ENCODE results near the gene AGPAT3.
"Not testable (repeated sequence)": the region's sequence is repeated elsewhere in the genome, so short reads cannot be mapped to it uniquely, and the experiment has no call there.

The AGPAT3 gene

GRCh38 chr21:43835050-43835449 is 30.0 kb upstream of the AGPAT3 start:
- no peak for DNase-seq

- DNase-seq, result no peak
Observed at GRCh38 chr21:43835861-43836260, 29.2 kb upstream of the AGPAT3 start.

- no peak for DNase-seq
Observed at GRCh38 chr21:43836616-43837015, 28.4 kb upstream of the AGPAT3 start.

DNA sequence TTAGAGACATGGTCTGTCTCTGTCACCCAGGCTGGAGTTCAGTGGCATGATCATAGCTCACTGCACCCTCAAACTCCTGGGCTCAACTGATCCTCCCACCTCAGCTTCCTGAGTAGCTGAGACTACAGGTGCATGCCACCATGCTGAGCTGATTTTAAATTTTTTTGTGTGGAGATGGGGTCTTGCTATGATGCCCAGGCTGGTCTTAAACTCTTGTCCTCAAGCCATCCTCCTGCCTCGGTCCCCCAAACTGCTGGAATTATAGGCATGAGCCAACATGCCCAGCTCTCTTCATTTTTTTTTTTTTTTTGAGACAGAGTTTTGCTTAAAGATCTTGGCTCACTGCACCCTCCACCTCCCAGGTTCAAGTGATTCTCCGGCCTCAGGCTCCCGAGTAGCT is 24.8 kb upstream of the AGPAT3 start:
- no peak for DNase-seq

DNA sequence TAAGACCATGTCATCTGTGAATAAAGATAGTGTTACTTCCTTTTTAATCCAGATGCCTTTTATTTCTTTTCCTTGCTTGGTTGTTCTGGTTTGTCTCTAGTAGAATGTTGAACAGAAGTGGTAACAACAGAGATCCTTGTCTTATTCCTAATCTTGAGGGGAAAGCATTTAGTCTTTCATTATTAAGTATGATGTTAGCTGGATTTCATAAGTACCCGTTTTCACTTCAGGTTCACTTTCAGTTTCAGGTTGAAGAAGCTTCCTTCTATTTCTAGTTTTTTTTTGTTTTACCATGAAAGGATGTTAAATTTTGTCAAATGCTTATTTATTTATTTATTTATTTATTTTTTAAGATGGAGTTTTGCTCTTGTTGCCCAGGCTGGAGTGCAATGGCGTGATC is 22.3 kb upstream of the AGPAT3 start:
- DNase-seq, result no peak

- DNase-seq, result not testable (repeated sequence)
Observed at GRCh38 chr21:43844906-43845305, 20.1 kb upstream of the AGPAT3 start.

GRCh38 chr21:43845386-43845785 is 19.6 kb upstream of the AGPAT3 start:
- DNase-seq, result no peak

DNA sequence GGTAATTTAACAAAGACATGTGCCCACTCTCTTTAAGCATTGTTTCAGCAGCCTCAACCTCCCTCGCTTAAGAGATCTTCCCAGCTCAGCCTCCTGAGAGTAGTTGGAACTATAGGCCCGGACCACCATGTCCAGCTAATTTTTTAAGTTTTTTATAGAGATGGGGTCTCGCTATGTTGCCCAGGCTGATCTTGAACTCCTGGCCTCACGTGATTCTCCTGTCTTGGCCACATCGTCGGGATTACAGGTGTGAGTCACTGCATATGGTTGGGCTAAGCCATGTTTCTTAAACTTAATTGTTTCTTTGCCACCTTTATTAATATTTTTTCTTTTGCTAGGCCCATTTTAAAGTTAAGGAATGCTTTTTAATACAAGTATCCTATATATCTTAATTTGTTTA is 18.6 kb upstream of the AGPAT3 start:
- no peak for DNase-seq

DNA sequence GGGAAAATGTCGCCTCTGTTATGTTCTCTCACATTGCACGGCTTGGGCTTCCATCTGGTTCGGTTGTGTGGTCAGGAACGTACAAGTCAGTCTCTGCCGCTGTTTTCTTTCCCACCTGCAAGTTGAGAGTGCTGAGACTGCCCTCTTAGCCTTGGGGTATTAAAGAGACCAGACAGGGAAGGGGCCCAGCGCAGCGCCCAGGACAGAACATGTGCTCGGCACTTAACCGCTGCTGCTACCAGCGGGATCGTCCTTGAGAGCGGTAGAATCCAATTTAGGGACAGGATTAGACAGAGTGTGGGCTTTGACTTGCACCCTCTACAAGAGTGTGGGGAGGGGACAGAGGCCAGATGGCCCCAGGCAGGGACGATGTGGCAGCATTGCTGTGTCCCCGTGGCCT is 17.7 kb upstream of the AGPAT3 start:
- no peak for DNase-seq

- DNase-seq, result no peak
Observed at GRCh38 chr21:43848771-43849170, 16.3 kb upstream of the AGPAT3 start.

DNA sequence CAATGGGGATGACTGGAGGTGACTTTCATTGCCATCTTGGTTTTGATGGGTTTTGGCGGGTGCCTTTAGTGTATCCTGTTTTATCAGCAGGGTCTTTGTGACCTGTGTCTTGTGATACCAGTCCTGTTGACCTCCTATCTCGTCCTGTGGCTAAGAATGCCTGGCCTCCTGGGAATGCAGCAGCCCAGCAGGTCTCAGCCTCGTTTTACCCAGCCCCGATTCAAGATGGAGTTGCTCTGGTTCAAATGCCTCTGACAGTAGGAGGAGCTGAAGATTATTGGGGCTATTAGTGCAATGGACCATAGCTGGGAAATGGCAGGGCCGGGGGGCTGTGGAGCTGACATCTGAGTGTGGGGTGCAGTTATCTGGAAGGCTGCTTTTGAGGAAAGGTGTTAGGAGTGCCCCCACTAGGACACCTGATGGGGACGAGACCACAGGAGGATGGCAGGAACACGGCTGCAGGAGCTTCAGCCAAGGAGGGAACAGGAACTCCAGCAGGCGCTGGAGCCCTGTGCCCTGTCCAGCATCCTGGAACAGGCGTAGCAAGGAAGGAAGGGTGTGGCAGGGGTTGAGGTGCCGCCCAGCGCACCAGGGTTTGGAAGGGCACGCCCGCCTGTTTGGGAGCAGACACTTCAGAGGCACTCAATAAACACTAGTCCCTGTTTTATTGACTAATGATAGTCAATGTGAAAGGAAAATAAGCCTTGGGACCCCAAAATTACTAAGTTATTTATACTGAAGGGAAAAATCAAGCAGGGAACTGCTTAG is 15.3 kb upstream of the AGPAT3 start:
- no peak for DNase-seq

DNA sequence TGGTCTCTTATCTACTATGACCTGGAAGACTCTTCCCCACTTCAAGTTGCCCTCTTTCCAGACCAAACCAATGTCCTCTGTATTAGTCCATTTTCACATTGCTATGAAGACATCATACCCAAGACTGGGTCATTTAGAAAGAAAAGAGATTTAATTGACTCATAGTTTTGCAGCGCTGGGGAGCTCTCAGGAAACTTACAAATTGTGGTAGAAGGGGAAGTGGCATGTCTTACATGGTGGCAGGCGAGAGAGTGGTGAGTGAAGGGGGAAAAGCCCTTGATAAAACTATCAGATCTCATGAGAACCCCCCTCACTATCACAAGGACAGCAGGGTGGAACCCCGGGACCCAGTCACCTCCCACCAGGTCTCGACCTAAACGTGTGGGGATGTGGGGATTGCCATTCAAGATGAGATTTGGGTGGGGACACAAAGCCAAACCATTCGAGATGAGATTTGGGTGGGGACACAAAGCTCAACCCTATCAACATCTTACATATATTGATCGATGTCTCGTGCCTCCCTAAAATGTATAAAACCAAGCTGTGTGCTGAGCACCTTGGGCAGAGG is 14.2 kb upstream of the AGPAT3 start:
- no peak for DNase-seq

DNA sequence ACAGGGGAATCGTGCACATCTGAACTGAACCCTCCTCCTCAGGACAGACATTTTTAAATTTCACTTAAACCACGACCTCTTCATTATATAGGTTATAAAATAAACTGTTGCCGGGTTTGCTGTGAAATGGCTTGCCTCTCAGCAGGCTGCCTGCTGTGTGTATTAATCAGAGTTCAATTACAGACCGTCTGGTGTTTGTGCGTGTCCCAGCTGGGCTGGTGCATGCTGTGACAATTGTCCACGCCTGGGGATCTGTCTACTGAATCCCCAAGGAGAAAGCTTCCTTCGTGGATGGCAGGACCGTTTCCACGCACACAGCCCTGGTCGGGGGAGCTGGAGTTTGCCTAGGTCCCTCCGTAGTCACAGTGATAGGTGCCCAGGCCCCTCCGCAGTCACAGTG is 13.4 kb upstream of the AGPAT3 start:
- peak; percentile 28 for DNase-seq

GRCh38 chr21:43853851-43854772 is 10.9 kb upstream of the AGPAT3 start:
- DNase-seq, result no peak

GRCh38 chr21:43854773-43855633 is 10.0 kb upstream of the AGPAT3 start:
- DNase-seq, result no peak

DNA sequence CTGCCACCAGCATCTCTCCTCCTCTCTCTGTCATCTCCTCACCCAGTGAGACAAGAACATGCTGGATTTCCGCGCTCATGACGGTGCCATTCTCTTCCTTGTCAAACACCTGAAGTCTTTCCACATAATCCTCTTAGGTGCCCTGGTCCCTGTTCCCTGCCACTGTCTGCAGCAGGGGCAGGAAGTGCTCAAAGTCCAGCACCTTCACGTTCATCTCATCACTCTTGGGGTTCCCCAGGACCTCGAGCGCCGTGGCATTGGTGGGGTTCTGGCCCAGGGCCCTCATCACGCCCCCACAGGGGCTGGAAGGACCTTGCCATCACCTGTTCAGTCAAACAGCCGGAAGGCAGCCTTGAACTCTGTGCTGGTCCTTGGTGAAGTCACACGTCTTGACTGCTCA is 9.1 kb upstream of the AGPAT3 start:
- no peak for DNase-seq

GRCh38 chr21:43858806-43859648 is 6.0 kb upstream of the AGPAT3 start:
- no peak for DNase-seq

- no peak for DNase-seq
Observed at GRCh38 chr21:43859747-43860214, 5.2 kb upstream of the AGPAT3 start.

GRCh38 chr21:43861706-43862105 is 3.3 kb upstream of the AGPAT3 start:
- no peak for DNase-seq

DNA sequence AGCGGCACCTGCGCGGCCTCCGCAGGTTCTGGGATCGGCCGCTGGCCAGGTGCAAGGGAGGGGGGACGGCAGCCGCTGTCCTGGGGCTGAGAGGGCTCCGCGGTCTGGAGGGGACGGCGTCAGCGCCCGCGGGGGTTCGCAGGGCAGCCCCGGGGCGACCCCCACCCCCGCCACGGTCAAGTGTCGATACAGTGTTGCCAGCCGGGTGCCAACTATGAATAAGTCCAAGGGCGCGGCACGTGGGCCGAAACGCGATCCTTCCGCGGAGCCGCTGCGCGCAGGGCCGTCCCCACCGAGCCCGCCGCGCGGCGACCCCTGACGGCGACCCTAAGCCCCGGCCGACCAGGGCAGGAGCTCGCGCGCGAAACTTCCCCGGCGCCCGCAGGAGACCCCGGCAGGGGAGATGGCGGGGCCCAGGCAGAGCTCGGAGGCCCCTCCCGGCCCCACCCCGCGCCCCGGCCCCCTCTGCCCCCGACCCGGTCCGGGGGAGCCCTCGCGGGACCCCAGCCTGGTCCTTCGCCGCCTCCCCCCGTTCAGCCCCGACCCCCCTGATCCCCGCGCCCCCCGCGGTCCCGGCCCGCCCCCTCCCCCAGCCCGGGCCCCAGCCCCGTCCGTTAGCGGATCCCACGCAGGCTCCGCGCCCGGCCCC is 586 bp upstream of the AGPAT3 start:
- no peak for DNase-seq

All from DMS 273 treated with DMSO at 0.1 percent for 48 hours (cell line).